ENCODE results near the gene SURF1.
"Not testable (repeated sequence)": the region's sequence is repeated elsewhere in the genome, so short reads cannot be mapped to it uniquely, and the experiment has no call there.

The SURF1 gene

GRCh38 chr9:133356391-133357091, at the start of gene SURF1, which contains the start of gene SURF2:
SURF1 (minus strand) TSS chr9:133356487; CDS start chr9:133356453, 34 bp downstream.
SURF2 (plus strand) TSS chr9:133356550; CDS start chr9:133356593, 43 bp downstream.
- peak; percentile 93 for DNase-seq (ENCODE audit: low spot score)

GRCh38 chr9:133405508-133406438, 49.5 kb upstream of the SURF1 start:
- no peak for DNase-seq (ENCODE audit: low spot score)

GRCh38 chr9:133404454-133405002, 48.2 kb upstream of the SURF1 start:
- DNase-seq (ENCODE audit: low spot score), result no peak

GRCh38 chr9:133403766-133404453, 47.6 kb upstream of the SURF1 start:
- peak; percentile 74 for DNase-seq (ENCODE audit: low spot score)

- DNase-seq (ENCODE audit: low spot score), result no peak
These were observed 46.4 kb upstream of the SURF1 start for GRCh38 chr9:133402689-133403088.

GRCh38 chr9:133401588-133401987, 45.3 kb upstream of the SURF1 start:
- DNase-seq (ENCODE audit: low spot score), result no peak

- DNase-seq (ENCODE audit: low spot score), result no peak
These were observed 44.0 kb upstream of the SURF1 start for GRCh38 chr9:133400292-133400691.

GRCh38 chr9:133397895-133398294, 41.6 kb upstream of the SURF1 start:
- no peak for DNase-seq (ENCODE audit: low spot score)

GRCh38 chr9:133397370-133397769, 41.1 kb upstream of the SURF1 start:
- no peak for DNase-seq (ENCODE audit: low spot score)

GRCh38 chr9:133396952-133397351, 40.7 kb upstream of the SURF1 start:
- DNase-seq (ENCODE audit: low spot score), result peak; percentile 57

GRCh38 chr9:133394687-133395271, 38.5 kb upstream of the SURF1 start:
- DNase-seq (ENCODE audit: low spot score), result no peak

GRCh38 chr9:133393399-133393798, 37.1 kb upstream of the SURF1 start:
- no peak for DNase-seq (ENCODE audit: low spot score)

- DNase-seq (ENCODE audit: low spot score), result not testable (repeated sequence)
These were observed 36.0 kb upstream of the SURF1 start for GRCh38 chr9:133392308-133392707.

GRCh38 chr9:133391449-133391848, 35.2 kb upstream of the SURF1 start:
- DNase-seq (ENCODE audit: low spot score), result not testable (repeated sequence)

- no peak for DNase-seq (ENCODE audit: low spot score)
These were observed 34.4 kb upstream of the SURF1 start for GRCh38 chr9:133390713-133391112.

GRCh38 chr9:133389562-133389961, 33.3 kb upstream of the SURF1 start:
- DNase-seq (ENCODE audit: low spot score), result no peak

- DNase-seq (ENCODE audit: low spot score), result no peak
These were observed 32.8 kb upstream of the SURF1 start for GRCh38 chr9:133389025-133389557.

GRCh38 chr9:133387680-133388079, 31.4 kb upstream of the SURF1 start:
- no peak for DNase-seq (ENCODE audit: low spot score)

GRCh38 chr9:133386338-133386737, 30.1 kb upstream of the SURF1 start:
- DNase-seq (ENCODE audit: low spot score), result no peak

- no peak for DNase-seq (ENCODE audit: low spot score)
These were observed 29.2 kb upstream of the SURF1 start for GRCh38 chr9:133385452-133385851.

GRCh38 chr9:133384736-133385321, 28.5 kb upstream of the SURF1 start:
- DNase-seq (ENCODE audit: low spot score), result no peak
